Measurements from ENCODE around the gene FBXO10. TPM values are rescaled to one million over a fixed set of nuclear protein-coding genes. Genes with fewer than 3 reads are reported as not detected.
"Not testable (repeated sequence)": the region's sequence is repeated elsewhere in the genome, so short reads cannot be mapped to it uniquely, and the experiment has no call there.

FBXO10 gene
- total RNA-seq, 2 experiments from 2014 or later: 2.8 to 2.9 TPM

DNA sequence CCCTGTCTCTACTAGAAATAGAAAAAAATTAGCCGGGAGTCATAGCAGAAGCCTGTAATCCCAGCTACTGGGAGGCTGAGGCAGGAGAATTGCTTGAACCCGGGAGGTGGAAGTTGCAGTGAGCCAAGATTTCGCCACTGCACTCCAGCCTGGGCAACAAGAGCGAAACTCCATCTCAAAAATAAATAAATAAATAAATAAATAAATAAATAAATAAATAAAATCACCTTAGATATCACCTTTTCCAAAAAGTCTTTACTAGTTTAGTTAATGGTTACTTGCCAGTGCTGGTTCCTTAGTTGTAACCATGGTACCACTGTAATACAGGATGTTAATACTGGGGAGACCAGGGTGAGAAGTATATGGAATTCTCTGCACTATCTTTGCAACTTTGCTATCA lies 25.9 kb upstream of the FBXO10 start:
- CTCF ChIA-PET, POLR2A ChIA-PET: not testable (repeated sequence)

DNA sequence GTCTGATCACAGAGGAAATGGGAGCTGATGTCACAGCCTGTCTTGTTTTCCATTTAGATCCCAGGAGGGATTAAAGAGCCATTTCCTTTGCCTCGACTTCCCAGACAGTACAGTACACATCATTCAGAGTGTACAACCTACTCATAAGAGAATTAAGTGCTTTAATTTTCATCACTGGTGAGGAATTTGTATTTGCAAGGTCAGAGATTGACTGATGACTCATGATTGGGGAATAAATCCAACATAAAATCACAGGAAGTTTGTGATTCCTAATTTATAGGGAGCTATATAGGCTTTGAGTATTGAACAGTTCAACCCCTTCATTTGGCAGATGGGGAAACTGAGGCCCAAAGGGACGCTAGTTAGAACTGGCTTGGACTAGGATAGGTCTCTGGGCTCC lies 20.3 kb upstream of the FBXO10 start:
- POLR2A ChIA-PET: no interaction called here
- CTCF ChIA-PET: interaction anchor here (0.8 kb wide), 1 partner anchor 149 kb away, joined by 3 read pairs; no protein-coding TSS in a partner anchor

DNA sequence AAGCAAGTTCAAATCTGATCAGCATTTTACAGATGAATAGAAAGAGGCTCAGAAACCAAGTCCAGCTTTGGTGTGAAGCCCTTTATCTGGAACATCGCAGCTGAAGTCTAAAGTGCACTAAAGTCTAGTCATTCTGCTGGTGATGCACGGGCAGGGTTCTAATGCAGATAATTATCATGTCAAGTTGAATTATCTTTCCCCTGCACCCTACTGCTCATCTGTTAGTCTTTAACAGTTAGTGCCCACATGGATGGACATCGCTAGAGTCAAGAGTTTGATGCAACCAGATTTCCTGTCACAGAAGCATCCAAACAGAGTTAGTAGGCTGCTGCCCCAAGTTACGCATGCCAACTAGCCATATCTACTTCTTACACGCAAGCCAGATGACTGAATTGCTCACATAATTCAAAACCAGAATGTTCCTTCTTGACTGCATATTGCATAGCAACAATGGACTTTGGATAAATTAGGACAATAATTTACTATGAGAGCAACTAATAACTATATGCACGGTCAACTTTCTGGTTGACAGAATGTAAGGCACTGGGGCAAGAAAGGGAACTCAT lies 17.8 kb upstream of the FBXO10 start:
- POLR2A ChIA-PET: no interaction called here

DNA sequence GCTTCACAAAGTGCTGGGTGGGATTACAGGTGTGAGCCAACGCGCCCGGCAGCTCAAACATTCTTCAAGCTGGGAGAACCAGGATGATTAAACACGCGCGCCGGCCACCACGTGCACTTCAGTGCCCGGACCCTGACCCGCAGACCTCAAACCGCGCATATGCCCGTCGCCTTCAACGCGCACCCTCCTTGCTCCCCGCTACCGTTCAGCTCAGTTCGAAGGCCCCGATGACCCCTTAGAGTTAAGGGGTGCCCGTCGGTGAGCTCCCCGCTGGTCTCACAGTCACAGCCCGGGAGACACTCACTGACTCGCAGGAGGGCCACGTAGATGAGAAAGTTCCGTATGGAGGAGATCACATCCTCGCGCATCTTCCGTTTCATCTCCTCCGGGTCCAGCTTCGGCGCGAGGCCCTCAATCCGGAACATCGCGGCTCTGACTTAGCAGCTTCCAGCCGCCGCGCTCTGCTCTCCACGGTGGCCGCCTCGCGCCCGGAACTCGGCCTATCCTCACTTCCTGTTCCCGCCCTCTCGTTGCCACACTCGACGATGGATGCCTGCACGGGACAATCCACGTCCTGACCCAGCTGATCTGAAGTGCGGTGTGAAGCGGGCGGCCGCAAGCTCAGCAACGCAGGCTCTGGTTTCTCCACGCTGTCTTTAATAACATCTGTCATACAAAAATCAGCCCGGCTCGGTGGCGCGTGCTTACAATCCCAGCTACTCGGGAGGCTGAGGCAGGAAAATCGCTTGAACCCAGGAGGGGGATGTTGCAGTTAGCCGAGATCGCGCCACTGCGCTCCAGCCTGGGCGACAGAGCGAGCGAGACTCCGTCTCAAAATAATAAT lies 16.1 kb upstream of the FBXO10 start, which contains the start of gene TOMM5:
TOMM5 (minus strand) TSS at position 490 of the 844 bp plus-strand sequence; CDS start at position 425, 65 bp downstream.
- POLR2A ChIA-PET: interaction anchor here (0.5 to 1.8 kb wide), 9 partner anchors 13 to 512 kb away, joined by 3 to 14 read pairs (median 3); partner anchors contain the start of genes FBXO10 and POLR1E
- CTCF ChIA-PET: interaction anchor here (0.5 to 1.2 kb wide), 5 partner anchors 42 to 192 kb away, joined by 3 to 5 read pairs (median 3); no protein-coding TSS in a partner anchor

More for the DNA sequence above, 17.8 kb upstream of the FBXO10 start:
- CTCF ChIA-PET: no interaction called here

DNA sequence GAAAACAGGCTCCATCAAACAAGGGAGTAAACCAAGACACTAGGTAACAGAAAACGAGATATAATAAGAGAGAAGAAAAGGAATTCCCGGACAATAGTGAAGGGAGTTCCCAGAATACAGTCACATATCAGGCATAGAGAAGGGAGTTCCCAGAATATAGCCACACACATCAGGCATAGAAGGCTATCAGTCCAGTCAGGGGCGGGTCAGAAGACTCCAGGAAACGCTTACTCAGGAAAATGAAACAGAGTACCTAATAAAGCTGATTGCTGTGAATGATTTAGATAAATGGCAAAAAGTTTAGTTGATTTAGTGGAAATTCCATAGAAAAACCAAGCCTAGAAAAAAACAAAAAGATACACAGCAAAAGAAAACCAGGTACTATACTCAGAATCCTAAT lies 11.3 kb upstream of the FBXO10 start:
- CTCF ChIA-PET: no interaction called here

DNA sequence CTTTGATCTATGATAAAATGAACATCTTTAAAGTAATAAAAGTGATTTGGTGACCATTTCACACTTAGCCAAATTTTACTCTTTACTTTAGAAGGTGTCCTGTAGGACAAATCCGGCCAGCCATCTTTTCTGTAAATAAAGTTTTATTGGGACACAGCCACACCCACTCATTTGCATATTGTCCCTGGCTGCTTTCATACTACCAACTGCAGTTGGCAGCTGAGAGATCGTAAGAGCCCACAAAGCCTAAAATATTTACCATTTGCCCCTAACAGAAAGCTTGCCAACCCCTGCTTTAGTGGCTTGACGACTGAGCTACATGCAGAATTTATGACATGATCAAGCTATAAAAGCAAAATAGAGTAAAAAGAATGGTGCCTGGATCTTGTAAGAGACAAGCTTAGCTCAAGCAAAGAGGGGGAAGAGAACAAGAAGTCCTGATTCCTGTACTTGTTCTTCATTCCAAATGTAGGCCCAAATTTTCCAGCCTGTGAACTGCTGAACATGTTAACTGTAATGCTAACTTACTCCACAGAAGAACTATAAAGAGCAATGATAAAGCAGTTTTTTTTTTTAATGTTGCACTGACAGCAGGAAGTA lies 7.4 kb upstream of the FBXO10 start:
- ChIA-PET CTCF (interaction anchor here (0.5 to 1.2 kb wide), 3 partner anchors 89 to 248 kb away, joined by 3 to 4 read pairs (median 3); no protein-coding TSS in a partner anchor), POLR2A (no interaction called here)

More for the DNA sequence above, 11.3 kb upstream of the FBXO10 start:
- POLR2A ChIA-PET: no interaction called here

DNA sequence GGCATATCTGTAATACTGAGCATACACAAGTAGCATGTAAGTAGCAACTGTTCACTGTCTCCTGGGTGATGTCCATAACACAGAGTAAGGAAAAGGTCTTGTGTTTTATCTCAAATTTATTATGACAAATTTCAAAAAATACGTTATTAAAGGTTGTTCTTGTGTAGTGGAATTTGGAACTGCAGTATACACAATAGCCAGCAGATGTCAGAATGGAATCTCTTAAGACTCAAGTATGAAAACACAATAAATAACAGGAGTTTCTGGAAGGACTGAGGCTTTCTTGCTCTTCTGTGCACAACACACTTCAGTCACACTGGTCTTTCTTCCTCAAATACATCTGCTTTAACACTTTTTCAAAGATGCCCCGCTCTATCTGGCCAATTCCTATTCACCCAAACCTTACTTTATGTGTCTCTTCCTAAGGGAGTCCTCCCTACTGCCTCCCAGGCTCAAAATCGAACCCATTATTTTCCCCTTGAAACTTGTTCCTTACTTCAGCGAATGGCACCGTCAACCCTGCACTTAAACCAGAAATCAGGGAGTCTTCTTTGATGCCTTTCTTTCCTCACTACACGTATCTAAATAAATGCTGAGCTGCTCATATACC lies 6.5 kb upstream of the FBXO10 start:
- CTCF ChIA-PET: interaction anchor here (0.6 kb wide), 1 partner anchor 249 kb away, joined by 3 read pairs; no protein-coding TSS in a partner anchor
- POLR2A ChIA-PET: no interaction called here

DNA sequence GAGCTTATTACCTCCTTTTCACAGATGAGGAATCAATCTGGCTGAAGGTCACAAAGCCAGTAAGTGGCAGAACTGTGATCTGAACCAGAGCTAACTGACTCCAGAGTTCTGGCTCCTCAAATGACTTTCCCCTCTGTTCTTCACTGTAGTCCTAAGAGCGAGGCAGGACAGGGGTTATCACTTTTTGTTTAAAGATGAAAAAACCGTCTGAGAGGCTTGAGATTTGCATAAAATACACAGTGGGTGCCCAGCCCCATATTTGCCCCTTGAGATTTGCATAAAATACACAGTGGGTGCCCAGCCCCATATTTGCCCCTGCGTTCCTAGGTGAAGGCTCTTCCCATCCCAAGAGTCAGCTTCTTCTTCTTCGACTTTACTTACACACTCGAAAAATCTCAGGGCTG lies 667 bp downstream of the FBXO10 start:
- CTCF ChIA-PET: interaction anchor here (0.6 to 1.3 kb wide), 2 partner anchors 10 to 153 kb away, joined by 3 to 4 read pairs; no protein-coding TSS in a partner anchor
- POLR2A ChIA-PET: interaction anchor here (1.1 kb wide), 1 partner anchor 17 kb away, joined by 3 read pairs; the partner anchor contains the start of gene TOMM5

DNA sequence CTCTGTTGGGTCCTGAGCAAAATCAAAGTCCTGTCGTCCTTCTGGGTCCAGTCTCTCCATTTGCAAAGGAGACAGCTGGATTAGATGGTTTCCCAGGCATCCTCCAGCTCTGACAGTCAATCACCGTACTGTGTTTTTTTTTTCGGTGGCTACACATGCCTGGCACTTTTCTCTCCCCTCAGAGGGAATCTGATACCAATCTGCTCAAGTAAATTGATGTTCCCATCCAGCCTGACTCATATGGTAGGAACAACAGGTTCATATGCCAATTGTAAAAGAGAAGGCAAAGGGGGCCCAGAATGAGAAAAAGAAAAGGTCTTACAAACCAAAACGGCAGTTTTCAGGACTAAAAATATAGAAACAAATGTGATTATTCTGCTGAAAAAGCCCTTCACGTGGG lies 1.2 kb downstream of the FBXO10 start:
- CTCF ChIA-PET: interaction anchor here (1.3 kb wide), 1 partner anchor 11 kb away, joined by 3 read pairs; no protein-coding TSS in a partner anchor
- POLR2A ChIA-PET: interaction anchor here (0.5 to 0.6 kb wide), 2 partner anchors 17 to 25 kb away, joined by 3 read pairs; no protein-coding TSS in a partner anchor

DNA sequence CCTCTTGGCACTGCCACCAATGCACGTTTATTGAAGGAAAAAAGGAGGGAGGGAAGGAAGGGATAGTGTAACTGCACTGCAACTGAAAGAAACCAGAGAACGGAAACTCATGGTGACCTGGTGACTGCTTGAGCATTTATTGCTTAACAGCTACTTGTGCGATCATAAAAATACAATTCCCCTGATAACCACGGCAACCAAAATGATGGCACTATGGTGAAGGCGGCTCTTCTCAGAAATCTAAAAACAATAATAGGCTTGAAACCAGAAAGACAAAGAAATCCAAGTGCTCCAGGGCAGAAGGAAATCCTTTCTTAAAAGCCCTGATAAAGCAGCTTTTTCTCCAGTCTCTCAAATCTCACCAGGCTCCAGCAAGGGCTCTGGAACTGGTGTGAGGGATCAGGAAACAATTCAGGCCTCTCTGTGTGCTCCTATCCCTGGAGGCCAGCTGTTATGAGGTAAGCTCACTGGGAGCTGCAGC lies 1.9 kb downstream of the FBXO10 start:
- ChIA-PET POLR2A (interaction anchor here (0.5 to 0.6 kb wide), 3 partner anchors 17 to 45 kb away, joined by 3 read pairs; no protein-coding TSS in a partner anchor), CTCF (no interaction called here)

DNA sequence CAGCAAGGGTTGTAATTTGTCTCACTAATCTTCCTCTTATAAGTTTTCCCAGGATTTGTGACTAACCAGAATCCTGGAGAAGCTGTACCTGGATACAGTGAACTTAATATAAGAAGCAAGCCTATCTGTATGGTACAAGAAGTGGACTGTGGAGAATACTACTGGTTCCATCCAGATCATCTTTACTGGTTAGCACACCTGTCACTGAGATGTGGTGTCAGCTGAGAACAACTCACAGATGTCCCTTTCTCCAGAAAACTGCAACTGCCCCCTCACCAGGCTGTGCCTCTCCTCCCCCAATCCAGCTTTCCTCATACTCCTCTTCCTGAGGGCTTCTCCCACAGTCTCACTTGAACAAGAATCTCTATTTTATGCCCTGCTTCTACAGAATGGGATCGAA lies 4.9 kb downstream of the FBXO10 start:
- POLR2A ChIA-PET: no interaction called here
- CTCF ChIA-PET: interaction anchor here (1.1 kb wide), 1 partner anchor 13 kb away, joined by 4 read pairs; no protein-coding TSS in a partner anchor

DNA sequence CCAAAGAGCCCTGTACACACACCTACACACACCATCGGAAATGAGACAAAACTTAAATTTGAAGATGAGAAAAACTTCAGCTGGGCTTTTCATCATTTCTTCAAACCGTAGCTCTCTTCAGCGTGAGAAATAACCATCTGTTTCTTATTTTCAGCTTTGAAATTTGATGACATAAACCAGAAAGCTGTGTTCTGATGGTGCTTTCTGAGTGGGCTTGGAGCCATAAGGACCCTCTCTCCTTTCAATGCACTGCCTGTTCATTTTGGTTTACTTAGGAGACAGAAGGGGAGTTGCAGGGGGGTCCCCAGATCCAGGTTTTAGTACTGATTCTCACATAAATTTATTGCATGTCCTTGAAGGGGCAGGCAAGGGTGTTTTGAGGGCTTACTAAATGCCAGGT lies 9.5 kb downstream of the FBXO10 start:
- POLR2A ChIA-PET: no interaction called here
- CTCF ChIA-PET: no interaction called here

DNA sequence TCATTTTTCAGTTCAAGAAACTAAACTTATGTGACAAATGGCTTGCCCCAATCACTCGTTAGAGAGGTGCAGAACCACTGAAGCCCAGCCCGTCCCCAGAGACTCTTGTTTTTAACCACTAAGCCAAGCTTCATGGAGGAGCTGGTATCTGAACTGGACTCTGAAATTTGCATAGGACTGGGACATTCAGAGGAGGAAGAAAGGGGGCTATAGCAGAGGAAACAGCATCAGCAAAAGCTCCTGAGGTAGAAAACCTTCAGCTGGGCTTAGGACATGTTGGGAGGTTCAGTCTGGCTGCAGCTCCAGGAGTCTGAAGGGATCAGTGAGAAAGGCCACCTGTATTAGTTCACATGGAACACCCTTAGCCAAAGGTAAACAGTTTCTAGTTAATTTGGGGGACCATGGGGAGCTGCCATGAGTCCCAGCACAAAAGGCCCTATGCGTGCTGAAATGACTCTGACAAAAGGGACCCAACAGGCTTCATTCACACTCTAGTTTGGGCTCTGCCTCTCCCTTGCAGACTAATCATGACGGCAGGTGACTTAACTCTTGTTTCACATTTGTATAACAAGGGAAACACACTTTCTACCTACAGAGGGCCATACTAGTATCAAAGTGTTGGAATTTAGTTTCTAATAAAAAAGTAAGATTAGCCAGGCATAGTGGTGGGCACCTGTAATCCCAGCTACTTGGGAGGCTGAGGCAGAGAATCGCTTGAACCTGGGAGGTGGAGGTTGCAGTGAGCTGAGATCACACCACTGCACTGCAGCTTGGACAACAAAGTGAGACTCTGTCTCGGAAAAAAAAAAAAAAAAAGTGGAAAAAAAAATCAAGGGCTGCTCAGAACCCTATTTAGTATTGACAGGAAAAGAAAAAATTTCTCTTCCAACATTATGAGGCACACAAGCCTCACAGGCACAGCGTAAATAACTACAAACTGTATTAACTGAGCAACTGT lies 10.2 kb downstream of the FBXO10 start:
- CTCF ChIA-PET: interaction anchor here (0.9 kb wide), 1 partner anchor 114 kb away, joined by 5 read pairs; no protein-coding TSS in a partner anchor
- POLR2A ChIA-PET: no interaction called here

DNA sequence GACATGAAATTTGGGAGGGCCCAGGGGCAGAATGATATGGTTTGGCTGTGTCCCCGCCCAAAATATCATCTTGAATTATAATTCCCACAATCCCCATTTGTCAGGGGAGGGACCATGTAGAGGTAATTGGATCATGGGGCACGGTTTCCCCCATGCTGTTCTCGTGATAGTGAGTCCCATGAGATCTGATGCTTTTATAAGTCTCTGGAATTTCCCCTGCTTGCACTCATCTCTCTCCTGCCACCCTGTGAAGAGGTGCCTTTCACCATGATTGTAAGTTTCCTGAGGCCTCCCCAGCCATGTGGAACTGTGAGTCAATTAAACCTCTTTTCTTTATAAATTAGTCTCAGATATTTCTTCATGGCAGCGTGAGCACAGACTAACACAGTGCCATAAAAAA lies 11.3 kb downstream of the FBXO10 start:
- POLR2A ChIA-PET: no interaction called here

DNA sequence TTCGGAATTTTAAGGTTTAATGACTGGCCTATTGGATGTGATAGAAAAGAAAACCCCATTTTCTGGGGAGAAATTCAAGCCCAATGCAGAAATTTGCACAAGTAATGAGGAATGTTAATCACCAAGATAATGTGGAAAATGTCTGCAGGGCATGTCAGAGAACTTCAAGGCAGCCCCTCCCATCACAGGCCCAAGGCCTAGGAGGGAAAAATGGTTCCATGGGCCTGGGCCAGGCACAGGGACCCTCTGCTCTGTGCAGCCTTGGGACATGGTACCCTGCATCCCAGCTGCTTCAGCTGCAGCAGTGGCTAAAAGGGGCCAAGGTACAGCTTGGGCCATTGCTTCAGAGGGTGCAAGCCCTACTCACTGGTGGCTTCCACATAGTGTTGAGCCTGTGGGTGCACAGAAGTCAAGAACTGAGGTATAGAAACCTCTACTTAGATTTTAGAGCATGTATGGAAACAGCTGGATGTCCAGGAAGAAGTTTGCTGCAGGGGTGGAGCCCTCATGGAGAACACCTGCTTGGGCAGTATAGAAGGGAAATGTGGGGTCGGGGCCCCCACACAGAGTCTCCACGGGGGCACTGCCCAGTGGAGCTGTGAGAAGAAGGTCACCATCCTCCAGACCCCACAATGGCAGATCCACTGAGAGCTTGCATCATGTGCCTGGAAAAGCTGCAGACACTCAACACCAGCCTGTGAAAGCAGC lies 12.2 kb downstream of the FBXO10 start:
- POLR2A ChIA-PET: no interaction called here
- CTCF ChIA-PET: no interaction called here

More for the DNA sequence above, 11.3 kb downstream of the FBXO10 start:
- CTCF ChIA-PET: no interaction called here

DNA sequence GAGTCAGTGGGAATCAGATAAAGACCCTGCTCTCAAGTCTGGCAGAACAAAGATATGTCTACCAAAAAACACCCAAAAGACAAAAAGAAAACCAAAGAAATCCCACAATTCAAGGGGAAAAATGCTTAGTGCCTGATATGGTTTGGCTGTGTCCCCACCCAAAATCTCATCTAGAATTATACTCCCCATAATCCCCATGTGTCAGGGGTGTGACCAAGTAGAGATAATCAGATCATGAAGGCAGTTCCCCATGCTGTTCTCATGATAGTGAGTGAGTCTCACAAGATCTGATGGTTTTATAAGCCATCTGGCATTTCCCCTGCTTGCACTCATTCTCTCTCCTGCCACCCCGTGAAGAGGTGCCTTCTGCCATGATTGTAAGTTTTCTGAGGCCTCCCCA lies 13.4 kb downstream of the FBXO10 start:
- POLR2A ChIA-PET: no interaction called here
- CTCF ChIA-PET: no interaction called here

DNA sequence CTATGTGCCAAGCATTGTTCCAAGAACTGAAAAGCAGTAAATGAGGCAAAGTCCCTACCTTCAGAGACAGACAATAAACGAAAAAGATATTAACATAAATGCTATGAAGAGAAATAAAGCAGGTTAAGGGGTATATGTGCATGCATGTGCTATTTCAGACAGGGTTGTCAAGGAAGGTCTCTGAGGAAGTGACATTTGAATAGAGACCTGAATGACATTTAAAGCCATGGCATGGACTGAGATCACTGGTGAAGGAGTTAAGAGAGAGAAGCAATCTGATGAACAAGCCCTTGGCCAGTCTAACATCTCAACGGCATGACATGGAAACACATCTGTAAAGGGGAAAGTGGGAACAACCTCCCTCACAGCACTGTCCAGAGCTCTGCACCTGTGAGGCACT lies 14.5 kb downstream of the FBXO10 start:
- ChIA-PET CTCF (no interaction called here), POLR2A (no interaction called here)
